ENCODE measurements around the gene RMP24.

Gene RMP24

DNA sequence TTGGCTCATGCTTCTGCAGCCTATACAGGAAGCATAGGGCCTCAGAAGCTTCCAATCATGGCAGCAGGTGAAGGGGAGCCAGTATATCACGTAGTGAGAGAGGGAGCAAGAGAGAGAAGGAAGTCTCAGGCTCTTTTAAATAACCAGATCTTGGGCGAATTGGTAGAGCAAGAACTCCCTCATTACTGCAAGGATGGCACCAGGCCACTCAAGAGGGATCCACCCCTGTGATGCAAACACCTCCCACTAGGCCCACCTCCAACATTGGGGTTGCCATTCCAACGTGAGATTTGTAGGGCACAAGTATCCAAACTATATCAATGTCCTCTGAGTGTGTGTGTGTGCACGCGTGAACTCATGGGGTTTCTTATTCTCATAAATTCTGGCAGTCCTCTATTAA lies 37.6 kb upstream of the RMP24 start:
- TF ChIP-seq, protein P1, sequence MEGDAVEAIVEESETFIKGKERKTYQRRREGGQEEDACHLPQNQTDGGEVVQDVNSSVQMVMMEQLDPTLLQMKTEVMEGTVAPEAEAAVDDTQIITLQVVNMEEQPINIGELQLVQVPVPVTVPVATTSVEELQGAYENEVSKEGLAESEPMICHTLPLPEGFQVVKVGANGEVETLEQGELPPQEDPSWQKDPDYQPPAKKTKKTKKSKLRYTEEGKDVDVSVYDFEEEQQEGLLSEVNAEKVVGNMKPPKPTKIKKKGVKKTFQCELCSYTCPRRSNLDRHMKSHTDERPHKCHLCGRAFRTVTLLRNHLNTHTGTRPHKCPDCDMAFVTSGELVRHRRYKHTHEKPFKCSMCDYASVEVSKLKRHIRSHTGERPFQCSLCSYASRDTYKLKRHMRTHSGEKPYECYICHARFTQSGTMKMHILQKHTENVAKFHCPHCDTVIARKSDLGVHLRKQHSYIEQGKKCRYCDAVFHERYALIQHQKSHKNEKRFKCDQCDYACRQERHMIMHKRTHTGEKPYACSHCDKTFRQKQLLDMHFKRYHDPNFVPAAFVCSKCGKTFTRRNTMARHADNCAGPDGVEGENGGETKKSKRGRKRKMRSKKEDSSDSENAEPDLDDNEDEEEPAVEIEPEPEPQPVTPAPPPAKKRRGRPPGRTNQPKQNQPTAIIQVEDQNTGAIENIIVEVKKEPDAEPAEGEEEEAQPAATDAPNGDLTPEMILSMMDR (IDR thresholded peaks at IDR 0.05; ENCODE audit: low read depth, low read length, missing control alignments), result no peak

DNA sequence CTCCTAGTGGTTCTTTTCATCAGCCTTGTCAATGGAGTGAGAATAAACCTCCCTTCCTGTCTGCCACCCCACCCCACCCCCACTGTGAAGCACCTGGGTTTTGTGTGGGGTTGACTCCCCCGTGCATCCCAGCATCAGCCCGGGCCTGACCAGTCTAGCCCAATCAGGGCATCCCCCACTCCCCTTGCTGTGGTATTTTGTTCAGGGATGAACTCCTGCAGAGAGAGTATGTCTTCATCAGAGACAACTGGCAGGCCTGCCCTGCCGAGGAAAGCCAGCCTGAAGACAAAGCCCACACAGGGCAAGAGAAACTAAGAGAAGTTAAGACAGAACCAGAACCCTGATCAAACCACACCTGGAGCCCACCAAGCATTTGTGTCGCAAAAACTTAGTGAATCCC lies 36.7 kb upstream of the RMP24 start:
- TF ChIP-seq, protein P1 (IDR thresholded peaks at IDR 0.05; ENCODE audit: low read depth, low read length, missing control alignments), result no peak
- Histone ChIP-seq H3K4me3 (ENCODE audit: low read depth, low read length) (no peak overlapping the region), H3K36me3 (replicated peaks) (no peaks in the 10 kb centered on the region), H3K27me3 (replicated peaks) (no peaks in the 10 kb centered on the region), H3K27ac (no peak overlapping the region)
- in situ Hi-C loops (cut with HindIII; ENCODE audit: low pct_ligation_motif_present, low sequenced_read_pairs), result no loop called here
- no peak for DNase-seq

More for the DNA sequence above, 37.6 kb upstream of the RMP24 start:
- no peaks in the 10 kb centered on the region for H3K27me3 ChIP-seq (replicated peaks)
- H3K4me3 ChIP-seq (ENCODE audit: low read depth, low read length), result no peak overlapping the region
- no peaks in the 10 kb centered on the region for H3K36me3 ChIP-seq (replicated peaks)
- H3K27ac ChIP-seq, result no peak overlapping the region
- DNase-seq, result no peak
- in situ Hi-C loops (cut with HindIII; ENCODE audit: low pct_ligation_motif_present, low sequenced_read_pairs), result no loop called here

DNA sequence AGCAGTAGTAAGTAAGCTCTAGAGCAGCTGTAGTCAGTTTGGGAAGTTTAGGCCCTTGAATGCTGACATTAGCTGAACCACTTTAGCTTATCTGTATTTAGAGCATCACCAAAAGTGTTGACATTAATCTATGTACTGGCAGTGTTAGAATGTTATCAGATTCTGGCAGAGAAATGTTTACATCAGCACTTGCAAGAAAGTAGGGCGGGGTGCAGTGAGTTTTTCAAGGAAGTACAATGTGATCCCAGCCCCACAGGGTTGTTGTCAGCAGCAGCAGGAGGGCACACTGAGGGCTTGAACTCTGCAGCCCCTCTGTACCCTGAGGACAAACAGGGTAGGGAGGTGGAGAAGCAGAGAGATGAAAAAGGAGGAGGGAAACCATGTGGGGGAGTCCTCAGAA lies 35.5 kb upstream of the RMP24 start:
- in situ Hi-C loops (cut with HindIII; ENCODE audit: low pct_ligation_motif_present, low sequenced_read_pairs), result no loop called here

DNA sequence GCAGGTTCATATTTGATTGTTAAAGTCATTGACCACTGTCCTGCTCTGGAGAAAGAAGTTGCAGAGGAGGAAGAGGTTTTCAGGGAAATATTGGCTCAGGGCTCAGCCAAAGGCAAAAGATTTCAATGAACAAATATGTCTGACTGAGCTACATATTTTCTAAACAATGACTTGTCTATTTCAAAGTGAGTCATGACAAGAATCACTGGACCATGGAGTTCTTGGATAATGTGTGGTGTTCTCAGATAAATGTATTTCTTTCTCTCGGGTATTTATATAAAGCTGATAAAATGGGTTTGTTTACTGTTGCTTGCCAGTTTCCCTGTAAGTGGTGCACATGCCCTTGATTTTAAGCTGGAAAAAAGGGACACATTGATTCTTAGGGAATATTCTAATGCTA lies 34.3 kb upstream of the RMP24 start:
- no peaks in the 10 kb centered on the region for H3K36me3 ChIP-seq (replicated peaks)
- in situ Hi-C loops (cut with HindIII; ENCODE audit: low pct_ligation_motif_present, low sequenced_read_pairs), result no loop called here
- H3K4me3 ChIP-seq (ENCODE audit: low read depth, low read length), result no peak overlapping the region
- no peak overlapping the region for H3K27ac ChIP-seq
- H3K27me3 ChIP-seq (replicated peaks), result no peaks in the 10 kb centered on the region
- TF ChIP-seq, protein P1 (IDR thresholded peaks at IDR 0.05; ENCODE audit: low read depth, low read length, missing control alignments), result no peak
- no peak for DNase-seq

More for the DNA sequence above, 35.5 kb upstream of the RMP24 start:
- Histone ChIP-seq H3K36me3 (replicated peaks) (no peaks in the 10 kb centered on the region), H3K27ac (no peak overlapping the region), H3K4me3 (ENCODE audit: low read depth, low read length) (no peak overlapping the region), H3K27me3 (replicated peaks) (no peaks in the 10 kb centered on the region)
- TF ChIP-seq, protein P1 (IDR thresholded peaks at IDR 0.05; ENCODE audit: low read depth, low read length, missing control alignments), result no peak
- DNase-seq, result no peak

DNA sequence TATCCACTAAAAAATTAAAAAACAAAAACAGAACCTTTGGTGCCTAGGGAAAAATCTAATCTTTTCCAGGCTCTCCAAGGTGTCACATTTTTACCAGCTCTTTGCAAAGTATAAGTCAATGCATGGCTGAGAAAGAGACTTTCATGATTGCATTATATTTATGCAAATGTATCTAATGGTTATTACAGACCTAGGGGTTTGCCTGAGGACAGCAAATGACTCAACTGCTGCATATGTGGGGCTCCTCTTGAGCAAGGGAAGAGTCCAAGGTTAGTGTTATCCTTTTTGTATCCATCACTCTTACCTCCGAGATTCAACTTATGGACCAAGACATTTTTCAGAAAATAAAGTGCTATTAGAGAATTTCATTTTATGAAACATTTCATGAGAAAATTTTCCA lies 33.9 kb upstream of the RMP24 start:
- DNase-seq, result no peak
- in situ Hi-C loops (cut with HindIII; ENCODE audit: low pct_ligation_motif_present, low sequenced_read_pairs), result no loop called here

DNA sequence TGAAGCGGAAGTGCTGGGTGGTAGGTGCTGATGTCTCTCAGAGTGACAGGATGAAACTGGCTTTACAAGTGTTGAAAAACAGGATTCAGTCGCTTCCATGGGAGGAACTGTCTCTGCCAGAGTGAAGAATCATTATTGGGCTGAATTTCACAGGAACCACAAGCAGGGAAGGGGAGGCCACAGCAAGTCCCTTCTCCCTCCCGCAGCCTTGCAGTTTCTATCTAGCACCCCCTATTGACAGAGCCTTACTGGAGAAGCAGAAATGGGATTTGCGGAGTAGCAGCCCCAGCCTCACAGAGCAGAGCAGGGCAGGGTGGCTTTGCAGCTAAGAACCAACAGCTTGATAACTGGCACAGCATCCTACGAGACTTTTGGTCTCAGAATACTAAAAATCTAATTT lies 33.3 kb upstream of the RMP24 start:
- Histone ChIP-seq H3K36me3 (replicated peaks) (no peaks in the 10 kb centered on the region), H3K27ac (no peak overlapping the region), H3K27me3 (replicated peaks) (no peaks in the 10 kb centered on the region), H3K4me3 (ENCODE audit: low read depth, low read length) (no peak overlapping the region)
- in situ Hi-C loops (cut with HindIII; ENCODE audit: low pct_ligation_motif_present, low sequenced_read_pairs), result no loop called here
- TF ChIP-seq, protein P1 (IDR thresholded peaks at IDR 0.05; ENCODE audit: low read depth, low read length, missing control alignments), result peak; percentile 42
- no peak for DNase-seq

More for the DNA sequence above, 33.9 kb upstream of the RMP24 start:
- Histone ChIP-seq H3K4me3 (ENCODE audit: low read depth, low read length) (no peak overlapping the region), H3K27me3 (replicated peaks) (no peaks in the 10 kb centered on the region), H3K27ac (no peak overlapping the region), H3K36me3 (replicated peaks) (no peaks in the 10 kb centered on the region)
- TF ChIP-seq, protein P1 (IDR thresholded peaks at IDR 0.05; ENCODE audit: low read depth, low read length, missing control alignments), result no peak
